HG03066 (cell line): Measurements from ENCODE around the gene ADRM1.

Experiments
- ATAC-seq: cut with Tn5 transposase; IDR thresholded peaks from one replicate; pipeline ENCODE4 v1.9.1; 2021; ENCODE audit warnings: low read depth; ENCODE audit not compliant: unreplicated experiment

Gene ADRM1

DNA sequence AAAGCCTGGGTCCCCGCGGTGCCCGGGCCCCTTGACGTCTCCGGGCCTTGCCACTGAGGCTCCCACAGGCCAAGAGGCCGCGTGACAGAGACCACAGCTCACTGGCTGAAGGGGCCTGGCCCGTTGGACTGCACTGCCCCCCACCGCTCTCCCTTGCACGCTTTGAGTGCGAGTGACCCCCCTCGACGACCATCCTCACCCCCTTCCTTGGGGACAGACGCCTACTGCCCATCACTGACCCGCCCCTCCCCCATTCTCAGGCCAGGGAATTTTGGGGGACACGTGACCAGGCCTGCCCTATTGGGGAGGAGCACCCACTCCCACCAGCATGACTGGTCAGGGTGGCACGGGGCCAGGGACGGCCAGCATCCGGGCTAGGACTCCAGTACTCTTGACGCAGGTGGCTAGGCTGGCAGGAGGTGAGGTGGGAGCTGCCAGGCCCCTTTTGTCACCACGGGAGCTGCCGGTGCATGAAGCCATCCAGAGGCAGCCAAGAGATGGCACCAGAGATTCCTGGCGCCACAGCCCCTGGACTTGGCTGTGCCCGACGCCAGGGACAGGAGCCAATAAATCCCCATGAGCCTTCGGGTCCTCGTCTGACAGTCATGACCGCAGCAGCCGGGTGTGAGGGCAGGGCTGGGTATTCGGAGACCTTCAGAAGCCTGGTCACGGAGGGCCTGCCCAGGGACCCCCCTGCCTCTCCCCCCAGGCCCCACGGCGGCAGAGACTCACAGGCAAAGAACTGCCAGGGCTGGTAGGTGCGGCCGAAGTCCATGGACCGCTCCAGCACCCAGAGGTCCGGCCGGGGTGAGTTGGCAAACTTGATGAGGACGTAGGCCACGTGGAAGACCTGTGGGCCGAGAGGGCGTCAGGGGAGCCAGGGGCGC is 49.8 kb downstream of the ADRM1 start:
- ATAC-seq, result no peak

DNA sequence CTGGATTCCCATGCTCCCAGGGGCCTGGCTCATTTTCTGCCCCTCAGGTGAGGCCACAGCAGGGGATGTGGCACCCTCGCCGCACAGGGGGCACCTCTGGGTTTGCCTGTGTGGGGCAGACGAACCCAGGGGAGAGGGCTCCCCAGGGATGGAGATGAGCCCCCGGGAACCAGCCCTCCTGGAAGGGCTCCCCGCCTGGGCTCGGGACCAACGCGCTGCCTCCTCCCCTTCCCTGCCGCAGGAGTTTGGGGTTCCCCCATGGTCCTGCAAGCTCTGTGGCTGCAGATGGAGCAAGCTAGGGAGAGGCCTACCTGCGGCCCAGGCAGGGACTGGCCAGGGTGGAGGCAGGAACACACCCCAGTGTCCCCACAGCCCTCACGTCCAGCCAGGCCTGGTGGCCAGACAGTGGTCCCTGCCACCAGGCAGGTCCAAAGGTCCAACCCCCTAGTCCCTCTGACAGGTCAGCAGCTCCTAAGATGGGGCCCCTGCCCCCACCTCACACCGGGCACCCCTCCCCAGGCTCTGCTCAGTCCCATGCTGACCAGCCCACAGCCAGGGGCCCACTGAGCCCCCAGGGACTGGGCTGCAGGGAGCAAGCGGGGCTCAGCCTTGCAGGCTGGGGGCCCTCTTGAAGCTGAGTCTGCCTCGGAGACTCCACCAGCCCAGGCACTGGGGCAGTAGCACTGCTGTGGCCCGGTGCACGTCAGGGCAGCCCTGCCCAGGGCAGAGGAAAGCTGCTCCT is 50.7 kb downstream of the ADRM1 start:
- no peak for ATAC-seq

DNA sequence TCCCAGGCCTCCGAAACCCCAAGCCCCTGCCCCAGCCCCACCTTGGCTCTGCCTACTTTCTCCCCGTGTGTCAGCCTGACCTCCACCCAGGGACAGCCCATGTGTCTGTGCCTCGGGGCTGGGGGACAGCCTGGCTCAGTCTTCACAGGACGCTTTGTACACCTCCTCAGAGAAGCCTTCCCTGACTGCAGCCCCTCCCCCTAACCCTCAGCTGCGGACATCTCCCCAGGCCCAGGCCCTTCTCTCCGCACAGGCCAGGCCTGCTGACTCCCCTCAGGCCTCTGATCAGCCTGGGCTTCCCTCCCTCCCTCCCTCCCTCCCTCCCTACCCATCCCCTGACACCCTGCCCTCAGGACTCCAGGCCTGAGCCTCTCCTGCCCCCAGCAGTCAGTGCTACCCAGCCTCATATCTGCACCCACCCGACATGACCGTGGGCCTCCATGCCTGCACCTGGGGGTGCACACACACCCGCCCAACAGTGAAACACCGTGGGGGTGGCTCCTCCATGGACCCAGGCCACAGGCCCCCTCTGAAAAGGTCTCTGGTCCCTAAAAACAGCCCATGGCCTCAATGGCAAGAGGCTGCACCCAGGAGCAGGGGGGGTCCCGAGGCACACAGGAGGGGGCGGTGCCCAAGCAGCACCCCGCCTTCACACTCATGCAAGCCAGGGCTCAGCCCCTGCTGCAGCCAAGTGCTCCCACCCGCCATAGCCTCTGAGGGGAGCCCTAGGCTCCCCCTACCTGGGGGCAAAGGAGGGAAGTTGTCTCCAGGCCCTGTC is 51.4 kb downstream of the ADRM1 start:
- ATAC-seq, result no peak

DNA sequence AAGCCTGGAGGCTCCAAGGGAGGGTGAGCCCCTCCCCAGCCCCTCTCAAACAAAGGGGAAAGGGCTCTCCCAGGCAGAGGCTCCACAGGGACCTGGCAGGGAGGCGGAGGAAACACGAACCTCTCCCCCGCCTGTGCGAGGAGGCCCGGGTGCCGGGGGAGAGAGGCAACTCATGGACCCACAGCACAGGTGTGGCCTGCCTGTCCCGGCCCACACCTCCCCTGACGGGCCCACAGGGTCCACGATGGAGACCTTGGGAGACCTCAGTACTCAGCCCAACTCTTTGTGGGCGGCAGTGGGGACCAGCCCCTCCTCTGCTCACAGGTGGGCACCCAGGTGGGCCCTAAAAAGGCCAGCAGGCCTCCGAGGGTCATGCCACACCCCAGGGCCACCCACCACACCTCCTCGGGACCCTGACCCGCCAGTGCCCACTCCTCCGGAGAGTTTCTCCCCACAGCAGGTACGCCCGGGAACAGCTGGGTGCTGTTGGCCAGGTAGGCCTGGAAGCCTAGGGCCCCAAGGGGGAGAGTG is 52.1 kb downstream of the ADRM1 start:
- ATAC-seq, result no peak

DNA sequence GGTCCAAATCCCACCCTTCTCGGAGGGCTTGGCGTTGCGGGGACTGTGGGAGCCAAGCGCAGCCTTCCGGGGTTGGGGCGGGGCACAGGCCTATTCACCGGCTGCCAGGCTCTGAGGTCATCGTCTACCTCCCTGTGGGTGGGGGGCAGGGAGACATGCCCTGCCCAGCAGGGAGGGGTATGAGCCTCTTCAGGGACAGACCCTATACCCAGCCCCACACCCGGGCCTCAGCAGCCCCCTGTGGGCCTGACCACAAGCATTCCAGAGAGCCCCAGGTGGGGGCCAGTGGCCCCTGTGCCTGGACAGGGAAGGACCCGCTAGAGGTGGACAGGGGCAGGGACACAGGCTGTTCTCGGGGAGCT is 52.7 kb downstream of the ADRM1 start:
- ATAC-seq, result no peak

DNA sequence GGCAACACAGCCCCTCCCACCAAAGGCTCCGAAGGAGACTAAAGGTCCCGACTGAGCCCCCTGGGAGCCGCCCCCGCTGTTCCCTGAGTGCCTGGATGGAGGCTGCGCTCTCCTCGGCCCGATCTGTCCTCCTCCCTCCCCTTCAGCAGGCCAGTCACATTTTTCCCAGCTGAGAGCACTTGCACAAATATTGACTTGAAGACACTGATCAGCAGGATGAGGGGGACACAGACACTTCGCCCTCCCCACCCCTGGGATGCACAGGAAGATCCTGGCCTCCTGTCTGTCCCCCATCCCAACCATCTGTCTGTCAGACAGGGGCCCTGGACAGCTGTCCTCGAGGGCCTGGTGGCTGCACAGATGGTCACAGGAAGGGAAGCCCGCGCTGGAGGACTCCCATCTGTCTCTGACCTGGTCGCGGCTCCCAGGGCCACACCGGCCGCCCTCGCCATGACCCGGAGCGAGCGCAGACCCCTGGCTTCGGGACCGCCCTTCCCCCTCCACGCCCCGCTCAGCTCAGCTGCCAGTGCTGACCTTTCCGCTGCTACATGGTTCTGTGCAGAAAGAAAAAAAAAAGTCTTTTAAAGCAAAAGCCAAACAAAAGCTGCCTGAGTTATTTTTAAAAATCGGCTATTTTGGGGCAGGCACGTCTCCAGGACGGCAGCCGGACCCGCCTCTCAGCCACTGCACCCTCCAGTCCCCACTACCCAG is 53.2 kb downstream of the ADRM1 start:
- no peak for ATAC-seq

DNA sequence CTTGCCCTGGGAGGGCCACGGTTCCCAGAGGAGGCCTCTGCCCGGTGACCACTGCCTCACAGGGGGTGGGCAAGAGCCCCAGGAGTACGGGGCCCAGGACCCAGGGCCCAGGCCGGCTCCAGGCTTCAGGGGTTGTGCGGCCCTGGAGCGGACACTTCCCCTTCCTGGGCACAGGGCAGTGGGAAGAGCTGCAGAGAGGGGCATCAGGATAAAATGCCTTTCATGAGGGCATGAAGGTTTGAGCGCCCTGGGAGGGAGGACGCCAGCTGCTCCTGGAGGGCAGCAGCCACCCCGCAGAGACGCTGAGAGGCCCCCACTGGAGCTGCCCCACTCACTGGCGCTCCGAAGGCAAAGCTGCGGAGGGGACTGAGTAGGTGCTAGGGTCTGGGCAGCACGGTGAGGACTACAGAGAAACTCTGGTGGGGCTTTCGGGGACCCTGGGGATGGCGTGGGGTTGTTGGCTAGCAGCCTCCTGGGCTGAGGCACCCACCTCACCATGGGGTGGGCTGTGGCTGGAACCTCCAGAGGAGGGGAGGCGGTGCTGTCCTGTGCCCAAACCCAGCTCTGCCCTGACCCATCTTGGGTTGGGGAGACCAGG is 53.9 kb downstream of the ADRM1 start:
- ATAC-seq, result no peak

DNA sequence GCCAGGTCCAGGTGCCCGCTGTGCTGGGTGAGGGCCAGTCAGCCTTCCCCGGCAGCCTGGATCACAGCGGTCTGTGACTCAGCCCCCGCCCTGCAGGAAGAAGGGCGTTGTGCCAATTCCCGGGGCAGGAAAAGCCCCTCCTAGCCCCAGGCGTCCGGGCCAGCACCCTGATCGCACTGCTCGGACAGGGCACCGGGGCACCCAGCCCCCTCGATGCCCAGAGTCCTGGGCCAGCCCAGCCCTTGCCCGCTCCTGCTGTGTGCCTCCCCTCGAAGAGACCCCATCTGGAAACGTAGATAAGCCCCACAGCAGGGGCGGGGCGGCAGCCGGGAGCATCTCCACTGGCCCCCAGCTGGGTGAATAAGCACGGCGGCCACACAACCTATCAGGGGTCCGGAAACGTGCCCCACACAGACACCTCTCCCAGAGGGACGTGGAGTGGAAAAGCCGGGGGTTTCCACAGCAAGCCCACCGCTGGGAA is 54.4 kb downstream of the ADRM1 start:
- ATAC-seq, result no peak

DNA sequence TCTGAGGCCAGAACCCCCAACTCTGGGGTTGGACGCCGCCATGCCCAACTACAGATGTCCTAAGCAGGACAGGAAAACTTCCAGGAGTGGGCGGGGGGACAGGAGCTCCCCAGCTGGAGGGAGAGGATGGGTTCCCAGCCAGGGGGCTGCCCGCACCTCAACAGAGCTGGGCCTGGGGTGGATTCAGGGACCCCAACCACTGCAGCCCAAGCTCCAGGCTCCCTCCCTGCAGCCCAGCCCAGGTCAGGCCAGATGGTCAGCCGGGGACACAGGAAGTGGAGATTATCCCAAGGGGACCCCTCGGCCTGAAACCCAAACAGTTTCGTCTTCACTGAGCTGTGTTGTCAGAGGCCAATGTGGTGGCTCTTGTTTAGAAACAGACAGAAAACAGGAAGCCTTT is 54.9 kb downstream of the ADRM1 start:
- ATAC-seq, result no peak
